GM20431 (cell line): Measurements from ENCODE around the gene SLC25A21.
"Not testable (repeated sequence)": the region's sequence is repeated elsewhere in the genome, so short reads cannot be mapped to it uniquely, and the experiment has no call there.

Experiments used
- in situ Hi-C: fragments of 300-500 bp; cut with MseI, MboI; formaldehyde crosslinking; loops from one replicate; pipeline ENCODE4 v1.15.0; 2020; ENCODE audit warnings: low sequenced_read_pairs; ENCODE audit not compliant: unreplicated experiment

The SLC25A21 gene

GRCh38 chr14:36818246-36818645, 354.2 kb downstream of the SLC25A21 start:
- in situ Hi-C loops = no loop called here

GRCh38 chr14:36817071-36817930, 355.1 kb downstream of the SLC25A21 start:
- in situ Hi-C loops = no loop called here

GRCh38 chr14:36816481-36816880, 355.9 kb downstream of the SLC25A21 start:
- in situ Hi-C loops = no loop called here

- in situ Hi-C loops = not testable (repeated sequence)
Measured at GRCh38 chr14:36814783-36815182, 357.6 kb downstream of the SLC25A21 start.

- in situ Hi-C loops = no loop called here
Measured at GRCh38 chr14:36810209-36810608, 362.2 kb downstream of the SLC25A21 start.

GRCh38 chr14:36807727-36808126, 364.7 kb downstream of the SLC25A21 start:
- in situ Hi-C loops = no loop called here

GRCh38 chr14:36805131-36805559, 367.3 kb downstream of the SLC25A21 start:
- in situ Hi-C loops = no loop called here

- in situ Hi-C loops = no loop called here
Measured at GRCh38 chr14:36797634-36798033, 374.8 kb downstream of the SLC25A21 start.

GRCh38 chr14:36791402-36791801, 381.0 kb downstream of the SLC25A21 start:
- in situ Hi-C loops = no loop called here

- in situ Hi-C loops = no loop called here
Measured at GRCh38 chr14:36785511-36785910, 386.9 kb downstream of the SLC25A21 start.

GRCh38 chr14:36784541-36784940, 387.9 kb downstream of the SLC25A21 start:
- in situ Hi-C loops = no loop called here

- in situ Hi-C loops = no loop called here
Measured at GRCh38 chr14:36781897-36782296, 390.5 kb downstream of the SLC25A21 start.

GRCh38 chr14:36773558-36773957, 398.8 kb downstream of the SLC25A21 start:
- in situ Hi-C loops = no loop called here

GRCh38 chr14:36773136-36773540, 399.3 kb downstream of the SLC25A21 start:
- in situ Hi-C loops = no loop called here

- in situ Hi-C loops = no loop called here
Measured at GRCh38 chr14:36771028-36771640, 401.3 kb downstream of the SLC25A21 start.

- in situ Hi-C loops = no loop called here
Measured at GRCh38 chr14:36768638-36769337, 403.6 kb downstream of the SLC25A21 start.

GRCh38 chr14:36767603-36768281, 404.7 kb downstream of the SLC25A21 start:
- in situ Hi-C loops = no loop called here

GRCh38 chr14:36766974-36767373, 405.4 kb downstream of the SLC25A21 start:
- in situ Hi-C loops = no loop called here

- in situ Hi-C loops = no loop called here
Measured at GRCh38 chr14:36757734-36758601, 414.4 kb downstream of the SLC25A21 start.
